HG02623 (cell line): Measurements from ENCODE around the gene KLK4.

ENCODE experiments used
- ATAC-seq: cut with Tn5 transposase; IDR thresholded peaks from one replicate; pipeline ENCODE4 v1.9.1; 2021; ENCODE audit warnings: moderate library complexity; ENCODE audit not compliant: unreplicated experiment

The KLK4 gene, protein sequence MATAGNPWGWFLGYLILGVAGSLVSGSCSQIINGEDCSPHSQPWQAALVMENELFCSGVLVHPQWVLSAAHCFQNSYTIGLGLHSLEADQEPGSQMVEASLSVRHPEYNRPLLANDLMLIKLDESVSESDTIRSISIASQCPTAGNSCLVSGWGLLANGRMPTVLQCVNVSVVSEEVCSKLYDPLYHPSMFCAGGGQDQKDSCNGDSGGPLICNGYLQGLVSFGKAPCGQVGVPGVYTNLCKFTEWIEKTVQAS

DNA sequence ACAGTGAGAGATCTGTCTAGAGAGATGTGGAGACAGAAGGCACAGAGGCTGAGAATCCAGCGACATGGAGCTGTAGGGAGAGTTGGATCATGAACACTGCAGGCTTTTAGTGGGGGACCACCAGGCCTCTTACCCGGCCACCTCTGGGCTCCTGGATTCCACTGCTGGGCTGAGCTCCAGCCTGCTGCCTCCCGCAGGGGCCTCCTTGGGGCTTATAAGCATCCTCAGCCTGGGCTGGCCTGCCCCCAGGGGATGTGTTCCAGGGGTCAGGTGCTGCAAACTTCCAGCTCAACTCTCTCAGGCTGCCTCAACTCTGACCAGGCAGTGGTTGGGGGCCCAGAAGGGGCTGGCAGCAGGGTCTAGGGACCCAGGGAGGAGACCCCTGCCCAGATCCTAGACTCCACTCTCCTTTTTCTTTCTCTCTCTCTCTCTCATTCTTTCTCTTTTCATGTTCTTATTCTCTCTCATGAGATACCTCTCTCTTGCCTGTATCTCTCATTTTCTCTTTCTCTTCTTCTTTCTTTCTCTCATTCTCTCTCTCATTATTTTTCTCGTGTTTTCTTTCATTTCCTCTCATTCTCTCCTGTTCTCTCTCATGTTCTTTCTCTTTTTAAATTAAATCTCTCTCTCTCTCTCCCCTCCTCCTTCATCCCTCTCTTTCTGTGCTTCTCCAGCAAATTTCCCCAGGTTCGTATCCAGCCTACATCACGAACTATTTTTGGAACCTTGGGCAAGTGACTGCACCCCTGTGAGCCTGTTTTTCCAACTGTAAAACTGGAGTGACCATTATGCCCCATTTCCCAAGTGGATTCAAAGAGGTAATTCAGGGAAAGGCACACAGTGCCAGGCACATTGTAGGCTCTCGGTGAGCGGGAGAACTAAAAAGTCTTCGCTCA is at the start of gene KLK4:
KLK4 (minus strand) TSS at position 190 of the 896 bp plus-strand sequence. CDS start 657 bp downstream, outside the sequence.
- no peak for ATAC-seq

DNA sequence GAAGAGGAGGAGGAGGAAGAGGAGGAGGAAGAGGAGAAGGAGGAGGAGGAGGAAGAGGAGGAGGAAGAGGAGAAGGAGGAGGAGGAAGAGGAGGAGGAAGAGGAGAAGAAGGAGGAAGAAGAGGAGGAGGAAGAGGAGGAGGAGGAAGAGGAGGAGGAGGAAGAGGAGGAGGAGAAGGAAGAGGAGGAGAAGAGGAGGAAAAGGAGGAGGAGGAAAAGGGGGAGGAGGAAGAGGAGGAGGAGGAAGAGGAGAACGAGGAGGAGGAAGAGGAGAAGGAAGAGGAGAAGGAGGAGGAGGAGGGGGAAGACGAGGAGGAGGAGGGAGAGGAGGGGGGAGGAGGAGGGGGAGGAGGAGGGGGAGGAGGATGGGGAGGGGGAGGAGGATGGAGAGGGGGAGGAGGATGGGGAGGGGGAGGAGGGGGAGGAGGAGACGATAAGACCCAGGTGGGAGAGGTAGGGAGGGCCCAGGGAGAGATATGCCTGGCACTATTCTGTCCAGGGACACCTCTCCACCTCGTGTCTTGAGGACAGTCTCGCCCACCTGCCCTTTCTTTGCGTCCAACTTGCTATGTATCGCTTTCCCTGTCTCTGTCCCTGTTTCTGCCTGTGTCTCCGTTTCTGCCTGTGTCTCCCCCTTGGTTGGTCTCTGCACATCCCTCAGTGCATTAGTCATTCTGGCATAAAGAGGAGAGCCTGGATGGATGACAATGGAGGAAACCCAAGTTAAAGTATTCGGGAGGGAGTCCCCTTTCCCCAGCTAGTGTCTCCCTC is 48.7 kb upstream of the KLK4 start:
- ATAC-seq, result no peak

DNA sequence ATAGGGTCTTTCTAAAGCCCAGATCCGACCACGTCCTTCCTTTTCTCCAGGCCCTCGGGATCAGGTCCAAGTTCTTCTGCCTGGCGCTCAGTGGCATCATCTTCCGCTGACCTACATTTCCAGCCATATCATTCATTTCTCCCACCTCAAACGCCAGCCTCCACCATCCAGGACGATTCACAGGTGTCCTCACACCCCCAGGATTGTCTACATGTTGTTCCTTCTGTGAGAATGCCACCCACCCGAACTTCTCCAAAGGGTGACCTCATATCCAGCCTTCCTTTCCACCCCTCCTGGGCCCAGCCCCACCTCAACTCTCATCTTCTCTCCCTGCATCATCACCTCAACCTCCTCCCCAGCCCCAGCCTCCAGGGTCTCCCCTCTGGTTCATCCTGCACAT is 46.4 kb upstream of the KLK4 start:
- no peak for ATAC-seq

DNA sequence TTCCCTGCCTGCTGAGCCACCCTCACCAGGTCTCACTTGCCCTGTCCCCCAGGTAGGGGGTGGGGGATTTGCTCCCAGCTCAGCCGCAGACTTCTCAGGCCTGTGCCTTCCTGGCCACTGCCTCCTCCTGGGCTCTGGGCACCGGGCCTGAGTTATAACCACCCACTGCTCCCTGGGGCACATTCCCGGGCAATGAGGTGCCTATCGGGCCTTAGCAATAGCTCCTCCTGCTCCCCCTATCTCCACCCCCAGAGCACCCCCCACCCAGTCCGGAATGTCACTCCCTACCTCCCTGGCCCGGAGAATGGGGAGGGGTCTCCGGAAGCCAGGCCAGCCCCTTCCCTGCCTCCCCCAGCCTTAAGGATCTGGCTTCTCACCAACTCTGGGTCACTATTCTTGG is 41.7 kb upstream of the KLK4 start, which contains the start of gene KLK5:
KLK5 (minus strand) TSS at position 129 of the 400 bp plus-strand sequence. CDS start 381 bp downstream, outside the sequence.
- no peak for ATAC-seq

DNA sequence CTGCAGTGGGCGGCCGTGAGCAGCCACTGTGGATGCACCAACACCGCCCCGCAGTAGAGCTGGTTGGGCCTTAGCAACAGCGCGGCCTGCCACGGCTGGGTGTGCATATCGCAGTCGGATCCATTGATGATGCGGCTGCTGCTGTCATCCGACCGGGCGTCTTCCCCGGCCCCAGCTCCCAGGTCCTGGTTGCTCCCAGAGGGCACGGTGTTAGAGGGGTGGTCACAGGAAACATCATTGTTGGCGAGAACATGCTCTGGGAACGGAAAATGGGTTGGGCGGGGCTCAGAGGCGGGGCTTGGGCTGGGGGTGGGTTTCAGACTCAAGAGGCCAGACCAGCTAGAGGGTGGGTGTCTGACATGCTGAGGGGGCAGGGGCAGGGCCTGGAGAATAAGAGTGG is 38.7 kb upstream of the KLK4 start:
- no peak for ATAC-seq

DNA sequence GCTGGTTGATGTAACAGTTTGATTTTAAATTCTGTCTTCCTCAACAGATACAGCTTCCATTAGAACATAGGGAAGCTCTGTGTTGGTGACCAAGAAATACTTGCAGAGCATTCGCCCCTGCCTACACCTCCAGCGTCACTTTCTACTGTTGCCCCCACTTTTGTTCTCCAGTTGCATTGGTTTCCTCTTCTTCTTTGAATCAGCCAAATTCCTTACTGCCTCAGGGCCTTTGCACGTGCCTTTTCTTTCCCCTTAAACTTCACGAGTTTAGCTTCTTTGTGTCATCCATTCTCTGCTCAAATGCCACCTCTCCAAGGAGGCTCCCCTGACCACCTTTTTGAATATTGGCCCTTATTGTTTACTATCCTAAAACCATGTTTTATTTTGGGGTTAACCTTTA is 35.9 kb upstream of the KLK4 start:
- ATAC-seq, result no peak

DNA sequence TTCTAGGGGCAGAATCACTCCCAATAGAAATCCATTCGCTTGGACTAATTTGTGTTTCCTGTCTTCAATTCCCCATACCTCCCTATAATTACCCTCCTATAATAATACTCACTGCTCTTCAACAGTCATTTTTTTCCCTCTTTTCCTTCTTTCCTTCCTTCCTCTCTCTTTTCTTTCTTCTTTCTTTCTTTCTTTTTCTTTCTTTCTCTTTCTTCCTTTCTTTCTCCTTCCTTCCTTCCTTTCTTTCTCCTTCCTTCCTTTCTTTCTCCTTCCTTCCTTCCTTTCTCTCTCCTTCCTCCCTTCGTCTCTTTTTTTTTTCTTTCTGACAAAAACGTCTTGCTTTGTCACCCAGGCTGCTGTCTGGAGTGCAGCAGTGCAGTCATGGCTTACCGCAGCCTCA is 33.6 kb upstream of the KLK4 start:
- ATAC-seq, result no peak

DNA sequence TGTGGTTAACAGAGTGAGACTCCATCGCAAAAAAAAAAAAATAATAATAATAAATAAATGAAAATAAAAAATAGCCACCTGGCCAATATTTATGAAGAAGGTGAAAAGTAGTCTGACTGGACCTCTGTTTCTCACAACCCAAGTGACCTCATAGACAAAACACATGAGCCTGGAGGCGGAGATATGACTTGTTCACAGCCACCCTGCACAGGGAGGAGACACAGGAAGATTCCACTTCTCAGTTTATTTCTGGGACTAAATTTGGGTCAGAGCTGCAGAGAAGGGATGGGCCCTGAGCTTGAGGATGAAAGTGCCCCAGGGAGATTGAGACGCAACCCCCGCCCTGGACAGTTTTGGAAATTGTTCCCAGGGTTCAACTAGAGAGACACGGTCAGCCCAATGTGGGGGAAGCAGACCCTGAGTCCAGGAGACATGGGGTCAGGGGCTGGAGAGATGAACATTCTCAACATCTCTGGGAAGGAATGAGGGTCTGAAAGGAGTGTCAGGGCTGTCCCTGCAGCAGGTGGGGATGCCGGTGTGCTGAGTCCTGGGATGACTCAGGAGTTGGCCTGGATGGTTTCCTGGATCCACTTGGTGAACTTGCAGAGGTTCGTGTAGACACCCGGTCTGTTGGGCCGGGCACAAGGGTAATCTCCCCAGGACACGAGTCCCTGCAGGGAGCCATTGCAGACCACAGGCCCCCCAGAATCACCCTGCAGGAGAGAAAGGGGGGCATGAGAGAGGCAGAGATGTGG is 32.1 kb upstream of the KLK4 start:
- ATAC-seq, result no peak

DNA sequence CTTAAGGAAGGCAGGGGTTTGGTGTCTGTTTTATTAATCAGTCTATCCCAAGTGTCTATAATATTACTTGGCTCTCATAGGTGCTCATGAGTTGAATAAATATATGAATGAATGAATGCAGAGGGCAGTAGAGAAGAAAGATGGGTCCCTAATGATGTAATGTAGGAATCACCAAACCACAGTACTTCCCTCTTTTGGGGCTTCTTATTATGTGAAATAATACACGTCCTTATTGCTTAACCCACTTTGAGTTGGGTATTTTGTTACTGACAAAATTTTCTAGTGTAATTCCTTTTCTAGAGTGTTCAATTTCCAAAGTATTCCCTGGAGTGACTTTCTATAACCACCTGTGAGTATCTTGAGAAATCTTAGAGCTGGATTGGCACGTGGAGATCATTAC is 28.4 kb upstream of the KLK4 start:
- no peak for ATAC-seq

DNA sequence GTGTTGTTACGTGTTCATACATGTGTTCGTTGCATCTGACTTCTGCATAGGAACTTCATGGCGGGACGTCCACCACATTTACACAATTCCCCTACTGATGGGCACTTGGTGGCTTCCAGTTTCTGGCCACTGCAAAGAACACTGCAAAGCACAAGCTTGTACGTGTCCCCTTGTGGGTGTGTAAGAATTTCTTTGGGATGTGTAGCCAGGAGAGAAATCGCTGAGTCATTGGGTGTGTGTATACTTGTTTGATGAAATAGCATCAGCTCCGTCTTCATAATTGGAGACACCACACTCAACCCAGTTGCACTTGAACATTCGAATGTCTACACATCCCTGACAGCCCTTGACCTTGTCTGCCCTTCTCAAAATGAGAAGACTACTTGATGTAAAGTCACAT is 22.4 kb upstream of the KLK4 start:
- ATAC-seq, result no peak

DNA sequence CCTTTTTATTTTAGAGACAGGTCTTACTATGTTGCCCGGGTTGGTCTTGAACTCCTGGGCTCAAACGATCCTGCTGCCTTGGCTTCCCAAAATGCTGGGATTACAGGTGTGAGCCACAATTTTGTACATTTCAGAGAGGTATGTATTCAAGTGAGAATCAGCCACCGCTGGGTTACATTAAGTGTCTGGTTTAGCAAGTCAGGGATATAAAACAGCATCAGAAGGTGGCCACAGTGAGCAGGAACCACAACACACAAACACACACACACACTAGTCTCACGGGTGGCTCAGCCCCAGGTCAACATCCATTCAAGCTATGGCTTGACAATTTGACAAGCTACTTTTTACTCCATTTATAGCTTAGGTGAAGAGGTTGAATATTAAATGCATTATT is 21.5 kb upstream of the KLK4 start:
- no peak for ATAC-seq

DNA sequence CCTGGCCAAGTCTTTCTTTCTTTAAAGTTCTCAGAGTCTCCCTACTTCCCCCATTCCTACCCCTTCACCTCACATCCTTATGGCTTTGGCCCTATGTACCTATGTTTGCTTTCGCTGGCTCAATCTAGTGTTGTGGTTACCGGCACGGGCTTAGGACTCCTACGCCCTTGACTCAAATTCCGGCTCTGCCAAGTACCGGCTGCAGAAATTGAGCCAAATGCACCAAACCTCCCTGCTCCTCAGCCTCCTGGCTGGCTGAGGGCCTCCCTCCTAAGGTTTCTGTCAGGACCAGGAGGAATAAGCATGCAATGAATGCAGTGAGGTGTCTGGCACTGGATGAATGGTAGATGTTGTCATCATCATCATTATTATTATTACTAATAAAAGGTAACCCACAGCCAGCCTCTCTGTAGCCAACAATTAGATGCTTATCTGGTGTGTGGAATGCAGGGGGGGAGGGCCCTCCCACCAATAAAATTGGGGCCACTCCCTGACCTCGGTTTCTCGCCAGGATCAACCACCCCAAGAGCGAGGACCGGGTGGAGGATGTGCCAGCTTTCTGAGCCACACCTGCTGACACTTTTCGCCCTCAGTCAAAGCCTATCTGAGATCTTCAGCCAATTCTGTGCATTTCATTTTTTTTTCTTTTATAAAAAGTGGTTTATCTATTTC is 21.0 kb upstream of the KLK4 start:
- ATAC-seq, result no peak

DNA sequence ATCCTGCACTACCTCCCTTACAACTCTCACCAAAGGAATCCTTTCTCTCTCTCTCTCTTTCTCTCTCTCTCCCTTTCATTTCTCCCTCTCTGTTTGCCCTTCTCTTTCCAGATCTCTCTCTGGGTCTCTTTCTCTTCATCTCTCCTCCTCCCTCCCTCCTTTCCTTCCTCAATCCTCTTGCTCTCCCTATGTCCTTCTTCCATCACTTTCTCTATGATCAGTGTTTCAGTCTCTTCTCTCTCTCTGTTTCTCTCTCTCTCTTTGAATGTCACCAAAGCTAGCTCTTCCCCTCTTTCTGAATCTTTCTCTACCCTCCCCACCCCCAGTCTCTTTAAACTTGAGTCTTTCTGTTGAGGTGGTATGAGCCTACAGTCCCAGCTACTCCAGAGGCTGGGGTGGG is 19.8 kb upstream of the KLK4 start:
- no peak for ATAC-seq

DNA sequence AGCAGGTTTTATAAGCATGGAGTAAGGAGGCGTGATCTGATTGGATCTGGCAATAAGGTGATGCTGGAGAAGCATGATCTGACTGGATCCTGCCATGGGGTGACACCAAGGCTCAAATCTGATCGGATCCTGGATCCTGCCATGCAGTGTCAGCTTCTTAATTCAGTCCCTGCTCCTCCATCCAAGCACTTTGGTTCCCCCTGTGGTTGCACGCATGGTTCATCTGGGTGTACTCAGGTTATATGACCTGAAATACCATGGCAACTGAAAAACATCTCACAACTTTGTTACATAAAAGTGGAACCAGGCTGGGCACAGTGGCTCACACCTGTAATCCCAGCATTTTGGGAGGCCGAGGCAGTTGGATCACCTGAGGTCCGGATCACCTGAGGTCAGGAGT is 17.6 kb upstream of the KLK4 start:
- ATAC-seq, result no peak

DNA sequence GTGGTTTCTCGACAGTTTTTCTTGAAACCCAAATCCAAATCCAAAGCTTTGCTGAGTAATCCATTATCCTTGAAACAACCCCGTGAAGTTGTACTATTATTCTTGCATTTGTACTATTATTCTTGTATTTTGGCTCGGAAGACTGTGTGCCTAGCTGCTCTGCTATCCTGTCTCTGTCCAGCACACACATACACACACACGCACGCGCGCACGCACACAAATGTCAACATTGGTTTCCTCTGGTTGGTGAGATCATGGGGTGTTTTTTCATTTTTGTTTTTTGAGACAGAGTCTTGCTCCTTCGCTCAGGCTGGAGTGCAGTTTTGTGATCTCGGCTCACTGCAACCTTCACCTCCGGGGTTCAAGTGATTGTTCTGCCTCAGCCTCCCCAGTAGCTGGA is 14.9 kb upstream of the KLK4 start:
- no peak for ATAC-seq

DNA sequence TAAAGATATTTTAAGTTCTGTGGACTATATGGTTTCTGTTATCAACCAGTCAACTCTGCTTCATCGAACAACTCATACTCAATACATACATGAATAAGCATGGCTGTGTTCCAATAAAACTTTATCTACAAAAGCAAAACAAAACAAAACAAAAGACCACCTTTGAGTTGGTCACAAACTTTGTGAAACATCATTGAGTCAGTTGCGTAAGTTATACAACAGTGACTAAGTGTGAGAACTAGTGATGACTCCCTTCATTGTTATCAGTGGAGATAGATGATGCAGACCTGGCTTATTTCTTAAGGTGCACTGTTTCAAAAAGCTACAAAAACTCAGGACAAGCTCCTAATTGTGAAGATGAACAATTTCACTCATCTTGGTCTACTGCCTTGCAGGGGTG is 14.5 kb upstream of the KLK4 start:
- ATAC-seq, result no peak

DNA sequence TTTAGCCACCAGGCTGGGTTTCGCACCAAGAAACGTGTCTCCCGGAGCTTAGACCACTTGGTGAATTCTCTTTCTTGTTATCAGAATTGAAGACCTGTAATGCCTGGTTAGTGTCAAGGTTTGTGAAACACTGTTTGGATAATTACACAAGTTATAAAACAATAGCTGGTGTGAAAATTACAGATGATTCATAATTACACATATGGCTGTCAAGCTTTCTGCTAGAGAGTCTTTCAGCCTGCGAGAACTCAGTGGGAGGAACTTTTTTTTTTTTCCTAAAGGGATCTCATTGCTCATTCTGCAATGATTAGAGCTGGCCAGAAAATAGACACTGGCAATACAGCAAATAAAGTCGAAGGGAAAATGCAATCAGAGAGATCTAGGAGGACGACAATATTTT is 13.4 kb upstream of the KLK4 start:
- no peak for ATAC-seq

DNA sequence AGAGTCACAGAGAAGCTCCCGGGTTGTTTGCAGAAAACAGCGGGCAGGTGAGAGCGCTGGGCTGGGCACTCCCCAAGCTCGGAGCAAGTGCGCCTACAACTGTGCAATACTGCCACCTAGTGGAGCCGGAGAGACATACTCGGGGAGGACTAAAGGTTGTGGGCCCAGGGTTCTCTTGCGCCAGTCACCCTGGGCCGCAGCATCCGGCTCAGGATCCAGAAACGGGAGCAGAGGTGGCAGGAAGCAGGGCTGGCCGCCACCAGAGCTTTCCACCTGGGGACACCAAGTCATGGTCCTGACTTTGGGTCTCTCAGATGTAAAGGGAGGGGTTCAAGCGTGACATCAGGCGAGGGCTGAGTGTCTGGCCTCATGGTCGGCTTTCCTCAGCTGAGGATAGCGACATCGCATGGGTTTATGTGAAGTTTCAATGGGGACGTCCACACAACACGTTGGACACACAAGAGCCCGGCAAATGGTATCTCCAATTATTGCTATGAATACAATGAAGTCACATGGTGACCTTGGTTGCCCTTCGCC is 11.2 kb upstream of the KLK4 start:
- no peak for ATAC-seq

DNA sequence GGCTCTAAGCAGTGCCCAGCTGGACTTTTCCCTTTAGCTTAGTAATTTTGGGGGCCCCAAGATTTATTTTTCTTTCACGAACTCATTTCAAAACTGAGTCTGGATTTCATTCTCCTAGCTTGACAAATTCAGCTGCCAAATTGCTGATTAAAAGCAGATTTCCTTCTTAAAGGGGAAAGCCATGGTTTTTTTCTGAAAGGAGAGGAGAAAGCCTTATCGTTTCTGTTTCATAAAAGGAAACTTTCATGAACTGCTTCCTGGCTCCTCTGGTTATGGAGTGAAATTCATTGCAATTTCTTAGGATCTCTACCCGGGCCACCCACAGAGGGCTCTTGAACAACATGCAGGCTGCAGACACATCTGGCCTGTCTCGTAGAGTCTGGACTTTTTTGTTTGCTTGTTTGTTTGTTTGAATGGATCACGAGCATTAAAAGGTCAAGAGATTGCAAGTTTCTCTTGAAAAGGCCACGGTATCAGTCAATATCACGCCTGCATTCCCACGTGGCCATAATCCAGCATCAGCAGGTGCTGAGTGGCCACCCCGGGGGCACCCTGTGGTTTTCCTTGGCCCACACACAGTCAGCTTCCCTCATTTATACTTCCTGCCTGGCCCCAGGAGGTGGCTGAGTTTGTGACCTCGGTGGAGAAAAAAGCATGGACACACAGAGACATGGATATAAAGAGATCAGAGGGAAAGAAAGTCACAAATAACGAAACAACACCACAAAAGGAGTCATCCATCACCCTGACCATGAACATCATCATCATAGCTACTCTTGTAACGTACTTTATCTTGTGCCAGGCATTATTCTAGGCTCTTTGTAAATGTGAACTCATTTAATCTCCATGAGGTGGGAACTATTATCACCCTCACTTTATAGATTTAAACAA is 10.5 kb upstream of the KLK4 start:
- ATAC-seq, result no peak
